Fibroblast of lung (primary cell): ENCODE data around the gene TRPC4AP. TPM values are rescaled to one million over a fixed set of nuclear protein-coding genes. Genes with fewer than 3 reads are reported as not detected.

Experiments
- DNase-seq, 2 donors: peaks; one replicate each; pipeline versions ENCODE4 v3.0.0 to v3.0.0-alpha.2; 2010; ENCODE audit warnings: low read depth in 2 of 2
- H2AFZ ChIP-seq: 2 replicates; pipeline ENCODE4 v1.5.1; 2012; ENCODE audit warnings: low read length, control low read depth, inconsistent platforms
- H3K27ac ChIP-seq: 2 replicates; pipeline ENCODE4 v1.5.1; 2011; ENCODE audit warnings: low read length, control low read depth; ENCODE audit not compliant: insufficient read depth
- H3K27me3 ChIP-seq: 2 replicates; pipeline ENCODE4 v1.5.1; 2011; ENCODE audit warnings: mild to moderate bottlenecking, low read length; ENCODE audit not compliant: control insufficient read depth, insufficient read depth
- H3K36me3 ChIP-seq: 2 replicates; pipeline ENCODE4 v1.5.1; 2011; ENCODE audit warnings: low read length; ENCODE audit not compliant: control insufficient read depth, insufficient read depth
- H3K4me1 ChIP-seq: 2 replicates; pipeline ENCODE4 v1.5.1; 2011; ENCODE audit warnings: low read length; ENCODE audit not compliant: control insufficient read depth, insufficient read depth; ENCODE audit errors: extremely low read depth
- H3K4me2 ChIP-seq: 2 replicates; pipeline ENCODE4 v1.5.1; 2011; ENCODE audit warnings: low read length, control low read depth; ENCODE audit not compliant: insufficient read depth; ENCODE audit errors: extremely low read depth
- H3K4me3 ChIP-seq, 4 experiments: fragments of 200-600 bp in 1 of 4; sonication (generic) in 1 of 4; replicated peaks in 1 of 4; 2 replicates each; pipeline ENCODE4 v1.5.1; 2011 to 2016; ENCODE audit warnings: low read length in 4 of 4, low read depth in 3 of 4, mild to moderate bottlenecking in 3 of 4, control low read depth in 2 of 4, inconsistent platforms in 1 of 4, mixed read lengths in 1 of 4; ENCODE audit not compliant: insufficient read depth in 1 of 4; ENCODE audit errors: control extremely low read depth in 1 of 4
- H3K79me2 ChIP-seq: 2 replicates; pipeline ENCODE4 v1.5.1; 2012; ENCODE audit warnings: mild to moderate bottlenecking, low read length, inconsistent platforms; ENCODE audit not compliant: control insufficient read depth, insufficient read depth
- H3K9ac ChIP-seq: 2 replicates; pipeline ENCODE4 v1.5.1; 2011; ENCODE audit warnings: mild to moderate bottlenecking, low read length, control low read depth; ENCODE audit not compliant: insufficient read depth
- H3K9me3 ChIP-seq: 2 replicates; pipeline ENCODE4 v1.5.1; 2012; ENCODE audit warnings: low read depth, low read length; ENCODE audit not compliant: control insufficient read depth, insufficient read depth
- H4K20me1 ChIP-seq: 2 replicates; pipeline ENCODE4 v1.5.1; 2011; ENCODE audit warnings: low read length; ENCODE audit not compliant: control insufficient read depth, insufficient read depth; ENCODE audit errors: extremely low read depth
- EZH2 ChIP-seq: IDR thresholded peaks from 2 replicates; pipeline ENCODE4 v1.5.1; 2012; ENCODE audit warnings: low read length, control low read depth, mild to moderate bottlenecking; ENCODE audit errors: missing control alignments
- polyA plus RNA-seq, 2 donors: library from polyadenylated mRNA; depleted of rRNA in 1 of 2; stranded (reverse) in 1 of 2; unstranded in 1 of 2; fragments of >200 nt; gene quantifications; 2 replicates each; pipeline ENCODE4 v1.2.1, GENCODE V29; 2011 to 2012; ENCODE audit warnings: missing spikeins in 1 of 2
- total RNA-seq: library from RNA; depleted of rRNA; stranded (reverse); fragments of >200 nt; gene quantifications from 2 replicates; pipeline ENCODE4 v1.2.1, GENCODE V29; 2014
- TF ChIP-seq, protein P1 (sequence below), 2 donors: IDR thresholded peaks in 1 of 2; conservative IDR thresholded peaks in 1 of 2; 1 replicate in 1 of 2; 2 replicates in 1 of 2; pipeline ENCODE4 v1.5.1; 2011 to 2012; ENCODE audit warnings: low read length in 2 of 2, control low read depth in 1 of 2, inconsistent platforms in 1 of 2, low read depth in 1 of 2, mild to moderate bottlenecking in 1 of 2

TRPC4AP gene
- total and polyA plus RNA-seq, 2 donors (not counting 1 experiment from before 2014, with no cell fraction given), result 63.1 to 89.7 TPM

DNA sequence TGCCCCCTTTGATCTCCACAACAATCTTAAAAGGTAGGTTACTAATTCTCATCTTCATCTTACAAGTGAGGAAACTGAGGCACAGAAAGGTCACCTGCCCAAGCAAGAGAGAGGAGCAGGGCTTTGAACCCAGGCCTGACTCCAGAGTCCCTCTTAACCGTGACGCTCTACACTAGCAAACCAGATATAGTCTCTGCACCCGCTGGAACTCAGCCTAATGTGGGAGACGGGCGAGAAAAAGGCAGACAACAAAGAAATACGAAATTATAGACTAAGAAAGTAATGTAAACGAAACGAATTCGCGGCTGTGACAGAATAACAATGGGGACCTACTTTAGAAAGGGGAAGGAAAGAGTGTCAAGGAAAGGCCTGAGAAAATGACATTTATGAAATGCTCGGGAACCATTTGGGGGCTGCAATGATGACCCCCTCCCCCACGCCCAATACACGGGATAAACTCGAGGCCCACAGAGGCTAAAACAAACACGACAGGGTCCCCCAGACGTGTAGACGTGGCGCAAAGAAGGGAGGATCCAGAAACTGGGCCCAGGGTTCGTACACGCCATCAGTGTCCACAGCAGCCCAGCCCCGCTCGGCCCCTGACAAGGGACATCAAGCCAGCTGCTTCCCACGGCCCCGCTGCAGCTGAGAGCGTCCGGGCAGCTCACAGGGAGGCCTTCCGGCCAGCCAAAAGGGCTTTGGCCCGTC, 637 bp downstream of the TRPC4AP start:
- H3K9me3 ChIP-seq, result no peaks in the 10 kb centered on the region
- TF ChIP-seq EZH2, result no peak
- TF ChIP-seq, protein P1, sequence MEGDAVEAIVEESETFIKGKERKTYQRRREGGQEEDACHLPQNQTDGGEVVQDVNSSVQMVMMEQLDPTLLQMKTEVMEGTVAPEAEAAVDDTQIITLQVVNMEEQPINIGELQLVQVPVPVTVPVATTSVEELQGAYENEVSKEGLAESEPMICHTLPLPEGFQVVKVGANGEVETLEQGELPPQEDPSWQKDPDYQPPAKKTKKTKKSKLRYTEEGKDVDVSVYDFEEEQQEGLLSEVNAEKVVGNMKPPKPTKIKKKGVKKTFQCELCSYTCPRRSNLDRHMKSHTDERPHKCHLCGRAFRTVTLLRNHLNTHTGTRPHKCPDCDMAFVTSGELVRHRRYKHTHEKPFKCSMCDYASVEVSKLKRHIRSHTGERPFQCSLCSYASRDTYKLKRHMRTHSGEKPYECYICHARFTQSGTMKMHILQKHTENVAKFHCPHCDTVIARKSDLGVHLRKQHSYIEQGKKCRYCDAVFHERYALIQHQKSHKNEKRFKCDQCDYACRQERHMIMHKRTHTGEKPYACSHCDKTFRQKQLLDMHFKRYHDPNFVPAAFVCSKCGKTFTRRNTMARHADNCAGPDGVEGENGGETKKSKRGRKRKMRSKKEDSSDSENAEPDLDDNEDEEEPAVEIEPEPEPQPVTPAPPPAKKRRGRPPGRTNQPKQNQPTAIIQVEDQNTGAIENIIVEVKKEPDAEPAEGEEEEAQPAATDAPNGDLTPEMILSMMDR (conservative IDR thresholded peaks at IDR 0.05 in 1 of 2, IDR thresholded peaks at IDR 0.05 in 1 of 2; ENCODE audit: low read depth in 1 of 2, low read length in 2 of 2), result no peak
- DNase-seq, result peak; percentile 19 to 21
- peak overlapping the region; percentile 21 for H2AFZ ChIP-seq
- no peaks in the 10 kb centered on the region for H4K20me1 ChIP-seq
- H3K4me1 ChIP-seq, result peaks cover 10% of the 10 kb centered on the region
- H3K79me2 ChIP-seq, result peaks cover 52% of the 10 kb centered on the region
- peak overlapping the region; percentile 87 for H3K4me2 ChIP-seq
- H3K36me3 ChIP-seq, result no peaks in the 10 kb centered on the region
- H3K27ac ChIP-seq, result peak overlapping the region; percentile 97
- no peaks in the 10 kb centered on the region for H3K27me3 ChIP-seq
- peak overlapping the region; percentile 97 for H3K9ac ChIP-seq
- H3K4me3 ChIP-seq, result peak overlapping the region; percentile 90 to 99 (median 97)

GRCh38 chr20:35088231-35089145, 4.1 kb downstream of the TRPC4AP start:
- no peak for TF ChIP-seq EZH2
- TF ChIP-seq, protein P1 (conservative IDR thresholded peaks at IDR 0.05 in 1 of 2, IDR thresholded peaks at IDR 0.05 in 1 of 2; ENCODE audit: low read depth in 1 of 2, low read length in 2 of 2), result no peak
- Histone ChIP-seq H3K4me3 (no peak overlapping the region), H3K27ac (no peak overlapping the region), H3K9me3 (no peaks in the 10 kb centered on the region), H3K27me3 (no peaks in the 10 kb centered on the region), H3K4me2 (no peak overlapping the region), H4K20me1 (no peaks in the 10 kb centered on the region), H2AFZ (no peak overlapping the region), H3K79me2 (peaks cover 77% of the 10 kb centered on the region), H3K36me3 (no peaks in the 10 kb centered on the region), H3K9ac (no peak overlapping the region), H3K4me1 (peaks cover 10% of the 10 kb centered on the region)
- peak in 1 of 2 donors; percentile 6 for DNase-seq

DNA sequence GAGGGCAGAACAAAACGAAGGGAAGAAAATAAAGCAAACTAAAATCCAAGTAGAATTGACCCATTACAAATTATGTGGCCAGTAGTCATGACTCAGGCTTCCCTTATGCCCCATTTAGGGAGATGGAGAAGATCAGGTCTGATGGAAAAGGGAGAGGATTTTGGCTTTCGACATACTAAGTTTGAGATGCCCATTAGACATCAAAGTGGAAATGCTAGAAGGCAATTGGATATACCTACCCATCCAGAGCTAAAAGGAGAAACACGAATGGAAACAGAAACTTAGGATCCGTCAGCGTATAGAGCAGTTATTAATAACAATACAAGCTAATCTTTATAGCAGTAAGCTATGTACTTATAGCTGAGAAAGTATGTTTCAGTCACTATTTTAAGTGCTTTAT, 4.8 kb downstream of the TRPC4AP start:
- Histone ChIP-seq H3K4me2 (no peak overlapping the region), H3K9ac (no peak overlapping the region), H3K4me3 (no peak overlapping the region), H3K4me1 (peaks cover 3% of the 10 kb centered on the region), H3K27ac (no peak overlapping the region), H2AFZ (no peak overlapping the region), H4K20me1 (no peaks in the 10 kb centered on the region), H3K9me3 (no peaks in the 10 kb centered on the region), H3K27me3 (no peaks in the 10 kb centered on the region), H3K79me2 (peaks cover 82% of the 10 kb centered on the region), H3K36me3 (no peaks in the 10 kb centered on the region)
- DNase-seq, result peak in 1 of 2 donors; percentile 11
- no peak for TF ChIP-seq EZH2
- TF ChIP-seq, protein P1 (conservative IDR thresholded peaks at IDR 0.05 in 1 of 2, IDR thresholded peaks at IDR 0.05 in 1 of 2; ENCODE audit: low read depth in 1 of 2, low read length in 2 of 2), result no peak
